Liver (tissue), 9 donors: ENCODE measurements around the gene HBG2. TPM values are rescaled to one million over a fixed set of nuclear protein-coding genes. Genes with fewer than 3 reads are reported as not detected.

Experiments
- DNase-seq: peaks from one replicate; pipeline ENCODE4 v3.0.0-alpha.2; 2017; ENCODE audit warnings: low spot score
- H3K27ac ChIP-seq, 2 donors: one replicate each; pipeline ENCODE4 v1.7.0; 2013; ENCODE audit warnings: inconsistent platforms in 2 of 2, low read length in 2 of 2, control low read depth in 1 of 2, low read depth in 1 of 2, mild to moderate bottlenecking in 1 of 2
- H3K27me3 ChIP-seq, 4 donors: one replicate each; pipeline versions ENCODE4 v1.6.1 to v1.7.0; 2013; ENCODE audit warnings: low read length in 3 of 4, inconsistent platforms in 1 of 4, mild to moderate bottlenecking in 1 of 4, moderate library complexity in 1 of 4; ENCODE audit not compliant: control insufficient read depth in 4 of 4, insufficient read depth in 4 of 4
- H3K36me3 ChIP-seq, 4 donors: one replicate each; pipeline versions ENCODE4 v1.6.1 to v1.7.0; 2013; ENCODE audit warnings: low read length in 3 of 4, mild to moderate bottlenecking in 3 of 4, low read depth in 1 of 4, moderate library complexity in 1 of 4; ENCODE audit not compliant: control insufficient read depth in 4 of 4, insufficient read depth in 3 of 4
- H3K4me1 ChIP-seq, 4 donors: one replicate each; pipeline versions ENCODE4 v1.6.1 to v1.7.0; 2013; ENCODE audit warnings: low read length in 3 of 4, mild to moderate bottlenecking in 3 of 4, moderate library complexity in 1 of 4; ENCODE audit not compliant: control insufficient read depth in 4 of 4, insufficient read depth in 4 of 4
- H3K4me3 ChIP-seq, 3 donors: one replicate each; pipeline versions ENCODE4 v1.6.1 to v1.7.0; 2013; ENCODE audit warnings: low read length in 3 of 3, control low read depth in 1 of 3, low read depth in 1 of 3, mild to moderate bottlenecking in 1 of 3
- H3K9ac ChIP-seq, 2 donors: one replicate each; pipeline ENCODE4 v1.7.0; 2013; ENCODE audit warnings: low read length in 2 of 2, mild to moderate bottlenecking in 2 of 2, moderate library complexity in 2 of 2, control low read depth in 1 of 2, low read depth in 1 of 2
- H3K9me3 ChIP-seq, 4 donors: one replicate each; pipeline versions ENCODE4 v1.6.1 to v1.7.0; 2013; ENCODE audit warnings: low read length in 3 of 4; ENCODE audit not compliant: control insufficient read depth in 4 of 4
- CTCF ChIP-seq: fragments of 150-350 bp; IDR thresholded peaks from 2 replicates; pipeline ENCODE4 v1.5.1; 2017; ENCODE audit warnings: improper control_type of control experiment, low read depth, low read length; ENCODE audit not compliant: missing input control
- EGR1 ChIP-seq, 2 donors: IDR thresholded peaks; 2 replicates each; pipeline ENCODE4 v1.6.1; 2016 to 2018; ENCODE audit warnings: antibody characterized with exemption in 2 of 2, low read depth in 2 of 2
- FOXA1 ChIP-seq: IDR thresholded peaks from 2 replicates; pipeline ENCODE4 v1.6.1; 2016; ENCODE audit warnings: antibody characterized with exemption
- GABPA ChIP-seq, 2 donors: IDR thresholded peaks in 1 of 2; conservative IDR thresholded peaks in 1 of 2; 2 replicates each; pipeline ENCODE4 v1.6.1; 2016; ENCODE audit warnings: antibody characterized with exemption in 2 of 2, mild to moderate bottlenecking in 1 of 2, moderate library complexity in 1 of 2
- HNF4A ChIP-seq, 2 donors: conservative IDR thresholded peaks; 2 replicates each; pipeline ENCODE4 v1.6.1; 2016; ENCODE audit warnings: antibody characterized with exemption in 2 of 2, mild to moderate bottlenecking in 2 of 2
- HNF4G ChIP-seq: IDR thresholded peaks from 2 replicates; pipeline ENCODE4 v1.6.1; 2016; ENCODE audit warnings: antibody characterized with exemption
- JUND ChIP-seq, 2 donors: IDR thresholded peaks; 2 replicates each; pipeline ENCODE4 v1.6.1; 2016; ENCODE audit warnings: antibody characterized with exemption in 2 of 2
- NR2F2 ChIP-seq: IDR thresholded peaks from 2 replicates; pipeline ENCODE4 v1.6.1; 2016; ENCODE audit warnings: antibody characterized with exemption
- RAD21 ChIP-seq, 2 donors: IDR thresholded peaks; 2 replicates each; pipeline ENCODE4 v1.6.1; 2016; ENCODE audit warnings: antibody characterized with exemption in 2 of 2, mild to moderate bottlenecking in 2 of 2
- RXRA ChIP-seq, 2 donors: IDR thresholded peaks; 2 replicates each; pipeline ENCODE4 v1.6.1; 2017 to 2018; ENCODE audit warnings: antibody characterized with exemption in 2 of 2, mild to moderate bottlenecking in 1 of 2
- SP1 ChIP-seq: IDR thresholded peaks from 2 replicates; pipeline ENCODE4 v1.6.1; 2018; ENCODE audit warnings: antibody characterized with exemption, mild to moderate bottlenecking
- TAF1 ChIP-seq: conservative IDR thresholded peaks from 2 replicates; pipeline ENCODE4 v1.6.1; 2016; ENCODE audit warnings: antibody characterized with exemption, mild to moderate bottlenecking
- YY1 ChIP-seq: IDR thresholded peaks from 2 replicates; pipeline ENCODE4 v1.6.1; 2016; ENCODE audit warnings: antibody characterized with exemption, mild to moderate bottlenecking
- WGBS: extraction: QIAGEN DNeasy Blood & Tissue Kit; methylation state at CpG from one replicate; pipeline ENCODE4 v1.1.7; 2013; 5-methylcytosine and 5-hydroxymethylcytosine counted together
- polyA plus RNA-seq, 2 donors: library from polyadenylated mRNA; stranded (reverse) in 1 of 2; unstranded in 1 of 2; fragments of 200-250 nt in 1 of 2; fragments of >200 nt in 1 of 2; fragmentation: Nextera tagmentation in 1 of 2; extraction: Ambion mirVana in 1 of 2; gene quantifications; one replicate each; pipeline versions ENCODE4 v1.2.1 to v1.2.3, GENCODE V29; 2013 to 2015
- total RNA-seq, 2 donors: library from RNA; depleted of rRNA; stranded (reverse); fragments of >200 nt; gene quantifications; one replicate each; pipeline ENCODE4 v1.2.3, GENCODE V29; 2014
- TF ChIP-seq, protein P1 (sequence below): IDR thresholded peaks from 2 replicates; pipeline ENCODE4 v1.6.1; 2016; ENCODE audit warnings: antibody characterized with exemption
- TF ChIP-seq, protein P2 (sequence below): IDR thresholded peaks from 2 replicates; pipeline ENCODE4 v1.6.1; 2016; ENCODE audit warnings: antibody characterized with exemption, mild to moderate bottlenecking
- TF ChIP-seq, protein P3 (sequence below): IDR thresholded peaks from 2 replicates; pipeline ENCODE4 v1.6.1; 2016; ENCODE audit warnings: antibody characterized with exemption
- TF ChIP-seq, protein P4 (sequence below): IDR thresholded peaks from 2 replicates; pipeline ENCODE4 v1.6.1; 2016; ENCODE audit warnings: antibody characterized with exemption
- donor health status: healthy.
- donor health status: healthy.
- donor health status: healthy.
- donor health status: healthy.
- donor health status: healthy.

Gene HBG2
- total and polyA plus RNA-seq, 4 donors, result 0.71 to 55,632 TPM; not detected in 2

GRCh38 chr11:5274395-5274794, 19.8 kb upstream of the HBG2 start:
- no peak overlapping the region for H3K27ac ChIP-seq
- no peak for DNase-seq
- no peaks in the 10 kb centered on the region for H3K4me1 ChIP-seq
- H3K4me3 ChIP-seq, result no peak overlapping the region
- peaks cover 0 to 3% (median 0%) of the 10 kb centered on the region in 4 donors for H3K27me3 ChIP-seq
- TF ChIP-seq CTCF (no peak), RAD21 (IDR thresholded peaks at IDR 0.05) (no peak), HNF4G (no peak), TAF1 (no peak), EGR1 (IDR thresholded peaks at IDR 0.05; ENCODE audit: low read depth in 2 of 2) (no peak), SP1 (no peak), FOXA1 (no peak), RXRA (IDR thresholded peaks at IDR 0.05) (no peak), JUND (IDR thresholded peaks at IDR 0.05) (no peak), YY1 (no peak), NR2F2 (no peak)
- TF ChIP-seq, protein P1, sequence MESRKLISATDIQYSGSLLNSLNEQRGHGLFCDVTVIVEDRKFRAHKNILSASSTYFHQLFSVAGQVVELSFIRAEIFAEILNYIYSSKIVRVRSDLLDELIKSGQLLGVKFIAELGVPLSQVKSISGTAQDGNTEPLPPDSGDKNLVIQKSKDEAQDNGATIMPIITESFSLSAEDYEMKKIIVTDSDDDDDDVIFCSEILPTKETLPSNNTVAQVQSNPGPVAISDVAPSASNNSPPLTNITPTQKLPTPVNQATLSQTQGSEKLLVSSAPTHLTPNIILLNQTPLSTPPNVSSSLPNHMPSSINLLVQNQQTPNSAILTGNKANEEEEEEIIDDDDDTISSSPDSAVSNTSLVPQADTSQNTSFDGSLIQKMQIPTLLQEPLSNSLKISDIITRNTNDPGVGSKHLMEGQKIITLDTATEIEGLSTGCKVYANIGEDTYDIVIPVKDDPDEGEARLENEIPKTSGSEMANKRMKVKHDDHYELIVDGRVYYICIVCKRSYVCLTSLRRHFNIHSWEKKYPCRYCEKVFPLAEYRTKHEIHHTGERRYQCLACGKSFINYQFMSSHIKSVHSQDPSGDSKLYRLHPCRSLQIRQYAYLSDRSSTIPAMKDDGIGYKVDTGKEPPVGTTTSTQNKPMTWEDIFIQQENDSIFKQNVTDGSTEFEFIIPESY, result no peak
- TF ChIP-seq, protein P2, sequence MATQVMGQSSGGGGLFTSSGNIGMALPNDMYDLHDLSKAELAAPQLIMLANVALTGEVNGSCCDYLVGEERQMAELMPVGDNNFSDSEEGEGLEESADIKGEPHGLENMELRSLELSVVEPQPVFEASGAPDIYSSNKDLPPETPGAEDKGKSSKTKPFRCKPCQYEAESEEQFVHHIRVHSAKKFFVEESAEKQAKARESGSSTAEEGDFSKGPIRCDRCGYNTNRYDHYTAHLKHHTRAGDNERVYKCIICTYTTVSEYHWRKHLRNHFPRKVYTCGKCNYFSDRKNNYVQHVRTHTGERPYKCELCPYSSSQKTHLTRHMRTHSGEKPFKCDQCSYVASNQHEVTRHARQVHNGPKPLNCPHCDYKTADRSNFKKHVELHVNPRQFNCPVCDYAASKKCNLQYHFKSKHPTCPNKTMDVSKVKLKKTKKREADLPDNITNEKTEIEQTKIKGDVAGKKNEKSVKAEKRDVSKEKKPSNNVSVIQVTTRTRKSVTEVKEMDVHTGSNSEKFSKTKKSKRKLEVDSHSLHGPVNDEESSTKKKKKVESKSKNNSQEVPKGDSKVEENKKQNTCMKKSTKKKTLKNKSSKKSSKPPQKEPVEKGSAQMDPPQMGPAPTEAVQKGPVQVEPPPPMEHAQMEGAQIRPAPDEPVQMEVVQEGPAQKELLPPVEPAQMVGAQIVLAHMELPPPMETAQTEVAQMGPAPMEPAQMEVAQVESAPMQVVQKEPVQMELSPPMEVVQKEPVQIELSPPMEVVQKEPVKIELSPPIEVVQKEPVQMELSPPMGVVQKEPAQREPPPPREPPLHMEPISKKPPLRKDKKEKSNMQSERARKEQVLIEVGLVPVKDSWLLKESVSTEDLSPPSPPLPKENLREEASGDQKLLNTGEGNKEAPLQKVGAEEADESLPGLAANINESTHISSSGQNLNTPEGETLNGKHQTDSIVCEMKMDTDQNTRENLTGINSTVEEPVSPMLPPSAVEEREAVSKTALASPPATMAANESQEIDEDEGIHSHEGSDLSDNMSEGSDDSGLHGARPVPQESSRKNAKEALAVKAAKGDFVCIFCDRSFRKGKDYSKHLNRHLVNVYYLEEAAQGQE, result no peak
- TF ChIP-seq, protein P3, sequence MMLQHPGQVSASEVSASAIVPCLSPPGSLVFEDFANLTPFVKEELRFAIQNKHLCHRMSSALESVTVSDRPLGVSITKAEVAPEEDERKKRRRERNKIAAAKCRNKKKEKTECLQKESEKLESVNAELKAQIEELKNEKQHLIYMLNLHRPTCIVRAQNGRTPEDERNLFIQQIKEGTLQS, result no peak
- H3K9me3 ChIP-seq, result no peaks in the 10 kb centered on the region
- H3K36me3 ChIP-seq, result no peaks in the 10 kb centered on the region
- no peak overlapping the region for H3K9ac ChIP-seq
- 76% methylated on average over 5 of the region's 5 CpGs for WGBS

DNA sequence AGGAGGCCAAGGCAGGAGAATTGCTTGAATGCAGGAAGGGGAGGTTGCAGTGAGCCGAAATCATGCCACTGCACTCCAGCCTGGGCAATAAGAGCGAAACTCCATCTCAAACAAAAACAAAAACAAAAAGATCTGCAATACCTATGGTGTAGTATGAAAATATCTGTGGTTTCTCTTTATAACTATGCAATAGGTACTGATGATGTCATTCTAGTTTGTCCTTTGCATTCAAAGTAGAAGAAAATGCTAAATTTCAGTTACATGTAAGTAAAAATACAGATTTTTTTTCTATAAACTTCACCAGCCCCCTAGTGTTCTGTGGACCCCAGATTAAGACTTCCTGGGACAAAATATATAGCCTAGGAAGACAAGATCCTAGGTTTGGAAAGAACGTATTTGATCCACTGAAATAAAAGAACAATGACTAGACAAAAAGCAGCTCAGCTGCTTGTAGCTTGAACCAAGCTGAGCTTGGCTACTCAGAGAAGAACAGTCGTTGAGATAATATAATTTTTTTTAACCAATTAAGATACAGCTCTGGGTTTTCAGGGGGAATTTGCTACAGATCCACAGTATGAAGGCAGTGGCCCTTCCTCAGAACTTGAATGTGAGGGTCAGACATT, 17.9 kb upstream of the HBG2 start:
- 67% methylated on average over 4 of the region's 4 CpGs for WGBS
- Histone ChIP-seq H3K9ac (no peak overlapping the region), H3K27me3 (peaks cover 0 to 6% (median 0%) of the 10 kb centered on the region in 4 donors), H3K36me3 (no peaks in the 10 kb centered on the region), H3K4me3 (no peak overlapping the region), H3K27ac (no peak overlapping the region), H3K9me3 (no peaks in the 10 kb centered on the region), H3K4me1 (no peaks in the 10 kb centered on the region)
- no peak for DNase-seq
- TF ChIP-seq TAF1, result no peak
- TF ChIP-seq, protein P1, result no peak
- no peak for TF ChIP-seq GABPA (IDR thresholded peaks at IDR 0.05 in 1 of 2, conservative IDR thresholded peaks at IDR 0.05 in 1 of 2)
- TF ChIP-seq, protein P2, result no peak
- no peak for TF ChIP-seq HNF4A (conservative IDR thresholded peaks at IDR 0.05)
- TF ChIP-seq, protein P4, sequence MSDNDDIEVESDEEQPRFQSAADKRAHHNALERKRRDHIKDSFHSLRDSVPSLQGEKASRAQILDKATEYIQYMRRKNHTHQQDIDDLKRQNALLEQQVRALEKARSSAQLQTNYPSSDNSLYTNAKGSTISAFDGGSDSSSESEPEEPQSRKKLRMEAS, result no peak
- no peak for TF ChIP-seq JUND (IDR thresholded peaks at IDR 0.05)
- no peak for TF ChIP-seq RAD21 (IDR thresholded peaks at IDR 0.05)
- TF ChIP-seq, protein P3, result no peak
- TF ChIP-seq YY1, result no peak
- TF ChIP-seq HNF4G, result no peak
- TF ChIP-seq RXRA (IDR thresholded peaks at IDR 0.05), result no peak
